PFSK-1 (cell line): ENCODE measurements around the gene MACROD1.

Experiments
- FOXP2 ChIP-seq: optimal IDR thresholded peaks from 2 replicates; pipeline ENCODE3; 2011; ENCODE audit warnings: borderline replicate concordance, control low read depth, inconsistent platforms; ENCODE audit not compliant: insufficient read depth; ENCODE audit errors: extremely low read length, extremely low read depth
- POLR2AphosphoS5 ChIP-seq: IDR thresholded peaks from 2 replicates; pipeline ENCODE4 v1.6.1; 2012; ENCODE audit warnings: low read depth, mild to moderate bottlenecking, control low read depth, low read length, moderate library complexity
- REST ChIP-seq, 2 experiments: IDR thresholded peaks; 2 replicates each; pipeline versions ENCODE4 v1.6.1 to v1.8.0; 2011 to 2012; ENCODE audit warnings: low read depth in 2 of 2, low read length in 2 of 2, control low read depth in 1 of 2, inconsistent platforms in 1 of 2, mild to moderate bottlenecking in 1 of 2, moderate library complexity in 1 of 2; ENCODE audit not compliant: insufficient read depth in 1 of 2
- SIN3A ChIP-seq: IDR thresholded peaks from 2 replicates; pipeline ENCODE4 v1.6.1; 2012; ENCODE audit warnings: mild to moderate bottlenecking, low read length, moderate library complexity, borderline replicate concordance; ENCODE audit not compliant: insufficient read depth
- TAF1 ChIP-seq: IDR thresholded peaks from 2 replicates; pipeline ENCODE4 v1.6.1; 2012; ENCODE audit warnings: low read length, control low read depth, borderline replicate concordance; ENCODE audit not compliant: insufficient read depth

Gene MACROD1

GRCh38 chr11:64208796-64209562 is 43.1 kb upstream of the MACROD1 start:
- TF ChIP-seq POLR2AphosphoS5 = no peak
- TF ChIP-seq TAF1 = no peak
- no peak for TF ChIP-seq SIN3A
- no peak for TF ChIP-seq FOXP2
- no peak for TF ChIP-seq REST (IDR thresholded peaks at IDR 0.05; ENCODE audit: insufficient read depth in 1 of 2, low read depth in 2 of 2, low read length in 2 of 2)

GRCh38 chr11:64208086-64208795 is 42.3 kb upstream of the MACROD1 start:
- TF ChIP-seq SIN3A (no peak), FOXP2 (no peak), TAF1 (no peak), REST (IDR thresholded peaks at IDR 0.05; ENCODE audit: insufficient read depth in 1 of 2, low read depth in 2 of 2, low read length in 2 of 2) (no peak), POLR2AphosphoS5 (no peak)

GRCh38 chr11:64207256-64208085 is 41.6 kb upstream of the MACROD1 start:
- TF ChIP-seq REST (IDR thresholded peaks at IDR 0.05; ENCODE audit: insufficient read depth in 1 of 2, low read depth in 2 of 2, low read length in 2 of 2) (peak in 1 of 2 experiments; percentile 39; a peak in 1 of 4 replicates), SIN3A (no peak), POLR2AphosphoS5 (no peak; the same call in 1 of the 2 replicates), TAF1 (peak; percentile 41; the same call in 1 of the 2 replicates), FOXP2 (peak; percentile 79)

GRCh38 chr11:64206457-64207255 is 40.7 kb upstream of the MACROD1 start, which contains the start of gene FERMT3:
Gene FERMT3, plus strand, starts transcription at chr11:64206721. Its CDS starts 644 bp downstream, at chr11:64207365.
- TF ChIP-seq FOXP2 = no peak
- no peak for TF ChIP-seq SIN3A
- TF ChIP-seq POLR2AphosphoS5 = no peak
- TF ChIP-seq REST (IDR thresholded peaks at IDR 0.05; ENCODE audit: insufficient read depth in 1 of 2, low read depth in 2 of 2, low read length in 2 of 2) = no peak
- TF ChIP-seq TAF1 = no peak
